H1 (cell line): Measurements from ENCODE around the gene SPACA7. TPM values are rescaled to one million over a fixed set of nuclear protein-coding genes. Genes with fewer than 3 reads are reported as not detected.

Source experiments
- CTCF ChIA-PET: fragments of 300-600 bp; sonication (Branson Sonifier 250); formaldehyde crosslinking; loops from one replicate; lab custom pipeline; 2021; ENCODE audit not compliant: partially characterized antibody; lab: Charles Lee
- POLR2A ChIA-PET: fragments of 300-600 bp; sonication (Branson Sonifier 250); formaldehyde crosslinking; loops from one replicate; lab custom pipeline; 2021; ENCODE audit warnings: inconsistent platforms; ENCODE audit not compliant: partially characterized antibody; lab: Charles Lee
- DNase-seq, 2 experiments: peaks; one replicate each; pipeline versions ENCODE4 v3.0.0 to v3.0.0-alpha.2; 2010 to 2022; ENCODE audit warnings: low spot score in 2 of 2, low read depth in 1 of 2, mixed read lengths in 1 of 2
- FAIRE-seq: peaks from 2 replicates; lab custom pipeline; 2011; peaks lifted over from hg19 to GRCh38; lab: Jason Lieb, UNC
- H2AFZ ChIP-seq: 2 replicates; pipeline ENCODE4 v1.8.1; 2012; ENCODE audit warnings: low read length, inconsistent platforms
- H2AK5ac ChIP-seq: 2 replicates; pipeline ENCODE4 v1.6.1; 2013; ENCODE audit warnings: low read depth, low read length
- H2BK120ac ChIP-seq: replicated peaks from 2 replicates; pipeline ENCODE3; 2013; ENCODE audit warnings: low read depth, low read length, inconsistent platforms
- H2BK12ac ChIP-seq: 2 replicates; pipeline ENCODE4 v1.6.1; 2013; ENCODE audit warnings: low read depth, low read length
- H2BK15ac ChIP-seq: 2 replicates; pipeline ENCODE4 v1.6.1; 2013; ENCODE audit warnings: low read length
- H2BK20ac ChIP-seq: 2 replicates; pipeline ENCODE4 v1.6.1; 2013; ENCODE audit warnings: low read length
- H2BK5ac ChIP-seq: 2 replicates; pipeline ENCODE4 v1.6.1; 2013; ENCODE audit warnings: low read depth, low read length
- H3K14ac ChIP-seq: 2 replicates; pipeline ENCODE4 v1.6.1; 2013; ENCODE audit warnings: inconsistent platforms; ENCODE audit not compliant: insufficient read length
- H3K18ac ChIP-seq: 2 replicates; pipeline ENCODE4 v1.6.1; 2013; ENCODE audit warnings: low read length; ENCODE audit errors: extremely low read depth
- H3K23ac ChIP-seq: 2 replicates; pipeline ENCODE4 v1.6.1; 2013; ENCODE audit warnings: inconsistent platforms; ENCODE audit not compliant: insufficient read length
- H3K23me2 ChIP-seq: 2 replicates; pipeline ENCODE4 v1.6.1; 2013; ENCODE audit warnings: low read depth, low read length
- H3K27ac ChIP-seq: 2 replicates; pipeline ENCODE4 v1.6.1; 2011; ENCODE audit warnings: low read depth, low read length, inconsistent platforms
- H3K27me3 ChIP-seq, 4 experiments: replicated peaks in 1 of 4; 1 replicate in 1 of 4; 2 replicates in 3 of 4; pipeline versions ENCODE4 v1.6.1 to v1.8.1; 2011 to 2013; ENCODE audit warnings: low read length in 3 of 4, mild to moderate bottlenecking in 3 of 4, inconsistent platforms in 2 of 4, mixed read lengths in 2 of 4, moderate library complexity in 1 of 4; ENCODE audit not compliant: control insufficient read depth in 3 of 4, insufficient read depth in 3 of 4; ENCODE audit errors: extremely low read depth in 1 of 4
- H3K36me3 ChIP-seq, 4 experiments: 2 replicates each; pipeline versions ENCODE4 v1.6.1 to v1.8.1; 2011 to 2013; ENCODE audit warnings: mild to moderate bottlenecking in 4 of 4, low read length in 3 of 4, moderate library complexity in 2 of 4, control low read depth in 1 of 4, inconsistent platforms in 1 of 4; ENCODE audit not compliant: insufficient read depth in 4 of 4, control insufficient read depth in 2 of 4
- H3K4ac ChIP-seq: replicated peaks from 2 replicates; pipeline ENCODE3; 2013; ENCODE audit warnings: low read length, low read depth, mixed read lengths, inconsistent platforms; ENCODE audit not compliant: insufficient read length
- H3K4me1 ChIP-seq, 4 experiments: replicated peaks in 1 of 4; 1 replicate in 1 of 4; 2 replicates in 3 of 4; pipeline versions ENCODE4 v1.6.1 to v1.8.1; 2011 to 2013; ENCODE audit warnings: low read length in 3 of 4, inconsistent platforms in 2 of 4, mixed read lengths in 1 of 4; ENCODE audit not compliant: insufficient read depth in 4 of 4, control insufficient read depth in 3 of 4
- H3K4me2 ChIP-seq, 2 experiments: 2 replicates each; pipeline versions ENCODE4 v1.6.1 to v1.8.1; 2011 to 2013; ENCODE audit warnings: low read depth in 2 of 2, low read length in 2 of 2, control low read depth in 1 of 2, inconsistent platforms in 1 of 2, mild to moderate bottlenecking in 1 of 2; ENCODE audit not compliant: insufficient read depth in 1 of 2
- H3K4me3 ChIP-seq, 4 experiments: fragments of 200-600, 300-600 bp in 1 of 4; sonication (generic), shearing (Covaris generic), sonication (Bioruptor Twin) in 1 of 4; 2 replicates each; pipeline versions ENCODE4 v1.5.1 to v1.8.1; 2011 to 2016; ENCODE audit warnings: low read length in 4 of 4, low read depth in 3 of 4, control low read depth in 2 of 4, inconsistent platforms in 2 of 4, mild to moderate bottlenecking in 2 of 4, mixed read lengths in 1 of 4, moderate library complexity in 1 of 4; ENCODE audit not compliant: insufficient read depth in 2 of 4; ENCODE audit errors: extremely low read depth in 1 of 4
- H3K56ac ChIP-seq: replicated peaks from 2 replicates; pipeline ENCODE3; 2013; ENCODE audit warnings: low read depth, mild to moderate bottlenecking, mixed read lengths, low read length, inconsistent platforms; ENCODE audit not compliant: insufficient read length
- H3K79me1 ChIP-seq: 2 replicates; pipeline ENCODE4 v1.6.1; 2013; ENCODE audit warnings: low read depth, low read length, control low read depth
- H3K79me2 ChIP-seq, 2 experiments: 2 replicates each; pipeline versions ENCODE4 v1.6.1 to v1.8.1; 2012 to 2013; ENCODE audit warnings: low read length in 2 of 2, mild to moderate bottlenecking in 2 of 2, inconsistent platforms in 1 of 2; ENCODE audit not compliant: insufficient read depth in 2 of 2, control insufficient read depth in 1 of 2
- H3K9ac ChIP-seq, 4 experiments: replicated peaks in 1 of 4; 1 replicate in 1 of 4; 2 replicates in 3 of 4; pipeline versions ENCODE4 v1.6.1 to v1.8.1; 2011 to 2013; ENCODE audit warnings: low read depth in 3 of 4, low read length in 3 of 4, control low read depth in 2 of 4, mild to moderate bottlenecking in 2 of 4, moderate library complexity in 2 of 4, inconsistent platforms in 1 of 4; ENCODE audit errors: extremely low read depth in 1 of 4
- H3K9me3 ChIP-seq, 2 experiments: 2 replicates each; pipeline versions ENCODE4 v1.6.1 to v1.8.1; 2012 to 2013; ENCODE audit warnings: mild to moderate bottlenecking in 2 of 2, moderate library complexity in 2 of 2, control low read depth in 1 of 2, inconsistent platforms in 1 of 2, low read depth in 1 of 2, low read length in 1 of 2, mixed read lengths in 1 of 2; ENCODE audit not compliant: insufficient read depth in 2 of 2
- H4K20me1 ChIP-seq, 2 experiments: replicated peaks in 1 of 2; 2 replicates each; pipeline versions ENCODE3 to v1.8.1; 2011 to 2013; ENCODE audit warnings: inconsistent platforms in 2 of 2, low read length in 2 of 2, mild to moderate bottlenecking in 1 of 2; ENCODE audit not compliant: insufficient read depth in 2 of 2, control insufficient read depth in 1 of 2
- H4K5ac ChIP-seq: 2 replicates; pipeline ENCODE4 v1.6.1; 2013; ENCODE audit warnings: low read length, low read depth, mixed read lengths, inconsistent platforms; ENCODE audit not compliant: insufficient read length
- H4K8ac ChIP-seq: 2 replicates; pipeline ENCODE4 v1.8.0; 2013; ENCODE audit warnings: mild to moderate bottlenecking, moderate library complexity, low read length, inconsistent platforms; ENCODE audit not compliant: insufficient read depth; ENCODE audit errors: extremely low read depth
- H4K91ac ChIP-seq: replicated peaks from 2 replicates; pipeline ENCODE3; 2013; ENCODE audit warnings: low read length, mixed read lengths, inconsistent platforms; ENCODE audit not compliant: insufficient read length
- POLR2A ChIP-seq, 2 experiments: IDR thresholded peaks; 1 replicate in 1 of 2; 2 replicates in 1 of 2; pipeline ENCODE4 v1.6.1; 2011; ENCODE audit warnings: low read depth in 2 of 2, low read length in 2 of 2, mild to moderate bottlenecking in 2 of 2; ENCODE audit errors: control extremely low read depth in 1 of 2
- WGBS, 2 experiments: shearing (Covaris generic) in 1 of 2; methylation state at CpG; one replicate each; pipeline versions ENCODE4 v1.1.6 to v1.1.7; 2013 to 2015; ENCODE audit warnings: low lambda C conversion rate in 2 of 2, mixed read lengths in 2 of 2, inconsistent platforms in 1 of 2, low coverage in 1 of 2, missing lambda C conversion rate in 1 of 2; ENCODE audit not compliant: insufficient replicate concordance in 2 of 2, insufficient coverage in 1 of 2, insufficient read length in 1 of 2; ENCODE audit errors: extremely low coverage in 1 of 2, missing lambda C conversion rate in 1 of 2; 5-methylcytosine and 5-hydroxymethylcytosine counted together
- polyA plus RNA-seq, 7 experiments: library from polyadenylated mRNA; depleted of rRNA in 3 of 7; stranded (reverse) in 5 of 7; unstranded in 2 of 7; fragments of >200 nt in 5 of 7; fragments of 200-250 nt in 2 of 7; gene quantifications; 1 replicate in 5 of 7; 2 replicates in 1 of 7; 4 replicates in 1 of 7; pipeline versions ENCODE4 v1.2.1 to v1.2.3, GENCODE V29; 2011 to 2013; ENCODE audit warnings: missing spikeins in 2 of 7, mixed read lengths in 2 of 7
- total RNA-seq: library from RNA; stranded (reverse); fragmentation: NEBNext Ultra II Directional; extraction: Animal tissue kit (Norgen Biotek cat#: 25700); gene quantifications from 2 replicates; pipeline ENCODE4 v1.2.1, GENCODE V29; 2021

The SPACA7 gene
- total and polyA plus RNA-seq, 2 of the 8 experiments (the other 6 are each of a cell fraction or from before 2014, with no cell fraction given): not detected

DNA sequence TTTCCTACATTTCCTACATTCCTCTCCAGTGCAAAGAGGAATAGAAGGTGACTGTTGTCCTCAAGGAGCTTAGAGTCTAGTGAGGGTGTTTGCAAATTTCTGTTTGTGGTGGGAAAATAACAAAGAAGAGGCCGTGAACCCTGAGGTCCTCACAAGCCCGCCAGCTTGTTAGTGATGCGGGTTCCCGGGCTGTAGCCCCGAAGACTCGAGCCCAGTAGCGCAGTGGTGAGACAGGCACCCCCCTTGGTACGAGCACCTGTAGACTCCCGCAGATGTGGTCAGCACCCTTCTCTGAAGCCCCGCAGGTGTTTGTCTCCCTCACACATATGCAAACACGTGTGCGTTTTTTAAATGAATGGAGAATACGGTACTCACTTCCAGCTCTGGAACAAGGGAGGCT is 26.5 kb upstream of the SPACA7 start:
- Histone ChIP-seq H3K56ac (no peak overlapping the region), H4K8ac (no peak overlapping the region), H3K4me2 (no peak overlapping the region), H3K4me1 (peaks cover 7 to 36% (median 23%) of the 10 kb centered on the region in 4 experiments), H3K9ac (no peak overlapping the region), H3K79me2 (no peaks in the 10 kb centered on the region), H2BK20ac (no peak overlapping the region), H2AK5ac (no peak overlapping the region), H4K5ac (no peak overlapping the region), H2AFZ (no peak overlapping the region), H3K79me1 (no peaks in the 10 kb centered on the region), H3K23me2 (no peaks in the 10 kb centered on the region; the same call in 1 of the 2 replicates), H3K9me3 (no peaks in the 10 kb centered on the region; a peak in 1 of 4 replicates), H3K4ac (no peak overlapping the region), H3K4me3 (no peak overlapping the region), H3K27ac (no peak overlapping the region), H4K91ac (peak overlapping the region; percentile 52), H4K20me1 (no peaks in the 10 kb centered on the region), H2BK5ac (no peak overlapping the region), H3K18ac (no peak overlapping the region), H2BK12ac (no peak overlapping the region), H3K14ac (no peak overlapping the region), H2BK120ac (no peak overlapping the region), H2BK15ac (no peak overlapping the region), H3K23ac (no peak overlapping the region), H3K27me3 (peaks cover 0 to 14% (median 0%) of the 10 kb centered on the region in 4 experiments; a peak in 4 of 7 replicates), H3K36me3 (no peaks in the 10 kb centered on the region)
- 76% methylated on average over 13 of the region's 13 CpGs; no CpG with 5 or more reads in 1 of the 2 experiments for WGBS, 2 experiments
- DNase-seq: no peak
- TF ChIP-seq POLR2A (IDR thresholded peaks at IDR 0.05; ENCODE audit: control extremely low read depth in 1 of 2, low read depth in 2 of 2, low read length in 2 of 2): no peak
- CTCF ChIA-PET: interaction anchor here (1.8 to 5.0 kb wide), 2 partner anchors 15 to 94 kb away, joined by 6 to 26 read pairs; no protein-coding TSS in a partner anchor
- POLR2A ChIA-PET: no interaction called here
- no peak for FAIRE-seq
